Measurements from ENCODE around the gene GALNT14. TPM values are rescaled to one million over a fixed set of nuclear protein-coding genes. Genes with fewer than 3 reads are reported as not detected.

The GALNT14 gene
- total and polyA plus RNA-seq, 10 of the 15 experiments (the other 5 are each of a cell fraction or from before 2014, with no cell fraction given), result 3.7 to 17.8 (median 6.0) TPM

DNA sequence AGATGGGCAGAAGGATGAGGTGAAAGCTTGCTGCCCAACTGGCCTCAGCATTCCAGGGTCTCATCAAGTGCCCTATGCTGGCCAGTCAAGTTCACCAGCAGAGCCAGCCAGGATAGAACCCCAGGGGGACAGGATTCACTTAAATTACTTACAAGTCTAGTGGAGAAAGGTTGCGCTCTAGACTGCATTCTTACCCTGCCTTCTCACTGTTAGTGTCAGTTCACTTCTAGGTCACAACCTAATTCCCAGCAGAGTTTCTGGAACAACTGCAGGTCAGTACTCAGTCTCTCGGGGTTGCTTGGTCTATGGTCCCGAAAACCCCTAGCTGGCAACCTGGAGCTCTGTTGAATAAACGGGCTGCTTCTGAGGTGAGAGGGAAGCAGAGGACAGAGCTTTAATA is 32.9 kb upstream of the GALNT14 start:
- Histone ChIP-seq H3K4me1 (ENCODE audit: control insufficient read depth, insufficient read depth, low read length) (no peaks in the 10 kb centered on the region), H3K79me2 (ENCODE audit: control insufficient read depth, insufficient read depth, low read length) (no peaks in the 10 kb centered on the region), H3K36me3 (ENCODE audit: control insufficient read depth in 2 of 2, insufficient read depth in 2 of 2, low read length in 1 of 2) (no peaks in the 10 kb centered on the region), H2AFZ (ENCODE audit: control insufficient read depth, low read depth, low read length) (no peak overlapping the region), H3K9ac (ENCODE audit: control insufficient read depth, insufficient read depth, low read length) (no peak overlapping the region), H4K20me1 (ENCODE audit: control insufficient read depth, insufficient read depth) (no peaks in the 10 kb centered on the region), H3K27me3 (replicated peaks in 1 of 2; ENCODE audit: control insufficient read depth in 2 of 2, insufficient read depth in 2 of 2, low read length in 1 of 2) (no peaks in the 10 kb centered on the region), H3K9me3 (replicated peaks; ENCODE audit: control insufficient read depth, insufficient read depth, low read length) (no peaks in the 10 kb centered on the region), H3K4me2 (ENCODE audit: control insufficient read depth, insufficient read depth) (no peak overlapping the region), H3K27ac (ENCODE audit: control insufficient read depth, insufficient read depth) (no peak overlapping the region), H3K4me3 (no peak overlapping the region)
- ChIA-PET SMC1A (ENCODE audit: uncharacterized antibody, unreplicated experiment) (interaction anchor here (0.9 to 6.3 kb wide), 20 partner anchors 8 to 1006 kb away, joined by 3 to 71 read pairs (median 5); partner anchors contain the start of gene CAPN14), CTCF (interaction anchor here (0.7 to 9.0 kb wide), 23 partner anchors 10 to 1007 kb away, joined by 3 to 165 read pairs (median 11); partner anchors contain the start of gene GALNT14), RAD21 (ENCODE audit: unreplicated experiment) (interaction anchor here (0.6 to 5.8 kb wide), 11 partner anchors 9 to 1007 kb away, joined by 3 to 103 read pairs (median 7); partner anchors contain the start of gene GALNT14), POLR2A (interaction anchor here (1.0 kb wide), 1 partner anchor 146 kb away, joined by 3 read pairs; no protein-coding TSS in a partner anchor)
- ATAC-seq (peak; percentile 42), FAIRE-seq (no peak), DNase-seq (ENCODE audit: low read depth, low spot score) (no peak)
- no TSS peak for BruUV-seq (replicated peaks)
- whole genome bisulfite sequencing (ENCODE audit: insufficient coverage, insufficient replicate concordance, low lambda C conversion rate, missing lambda C conversion rate), result 18% methylated on average over 4 of the region's 4 CpGs
- intact Hi-C loops (cut with micrococcal nuclease; ENCODE audit: unreplicated experiment), result loop anchor here (5.0 kb wide), 1 partner anchor 86 kb away; no protein-coding TSS in a partner anchor
- TF ChIP-seq EZH2 (IDR thresholded peaks at IDR 0.05; ENCODE audit: borderline replicate concordance, control insufficient read depth, low read depth, low read length), result no peak
- TF ChIP-seq POLR2AphosphoS5 (IDR thresholded peaks at IDR 0.05; ENCODE audit: low read length), result no peak
- TF ChIP-seq SMAD5 (IDR thresholded peaks at IDR 0.05; ENCODE audit: low read depth), result no peak
- TF ChIP-seq CBX5 (IDR thresholded peaks at IDR 0.05; ENCODE audit: low read depth), result no peak
- no peak for TF ChIP-seq PRDM15 (CRISPR knock-in tag; IDR thresholded peaks at IDR 0.05)
- TF ChIP-seq ZNF217 (IDR thresholded peaks at IDR 0.05), result no peak
- TF ChIP-seq, protein P1, sequence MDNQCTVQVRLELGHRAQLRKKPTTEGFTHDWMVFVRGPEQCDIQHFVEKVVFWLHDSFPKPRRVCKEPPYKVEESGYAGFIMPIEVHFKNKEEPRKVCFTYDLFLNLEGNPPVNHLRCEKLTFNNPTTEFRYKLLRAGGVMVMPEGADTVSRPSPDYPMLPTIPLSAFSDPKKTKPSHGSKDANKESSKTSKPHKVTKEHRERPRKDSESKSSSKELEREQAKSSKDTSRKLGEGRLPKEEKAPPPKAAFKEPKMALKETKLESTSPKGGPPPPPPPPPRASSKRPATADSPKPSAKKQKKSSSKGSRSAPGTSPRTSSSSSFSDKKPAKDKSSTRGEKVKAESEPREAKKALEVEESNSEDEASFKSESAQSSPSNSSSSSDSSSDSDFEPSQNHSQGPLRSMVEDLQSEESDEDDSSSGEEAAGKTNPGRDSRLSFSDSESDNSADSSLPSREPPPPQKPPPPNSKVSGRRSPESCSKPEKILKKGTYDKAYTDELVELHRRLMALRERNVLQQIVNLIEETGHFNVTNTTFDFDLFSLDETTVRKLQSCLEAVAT (IDR thresholded peaks at IDR 0.05), result no peak
- TF ChIP-seq CEBPB (IDR thresholded peaks at IDR 0.05; ENCODE audit: borderline replicate concordance in 1 of 2, low read depth in 2 of 2, low read length in 2 of 2), result no peak
- no peak for TF ChIP-seq BRCA1 (IDR thresholded peaks at IDR 0.05; ENCODE audit: low read depth, low read length)
- TF ChIP-seq RUNX3 (IDR thresholded peaks at IDR 0.05; ENCODE audit: low read length), result no peak
- no peak for TF ChIP-seq ELK1 (IDR thresholded peaks at IDR 0.05; ENCODE audit: low read depth, low read length)
- no peak for TF ChIP-seq FOS (IDR thresholded peaks at IDR 0.05; ENCODE audit: borderline replicate concordance, extremely low read depth, insufficient read length)
- TF ChIP-seq WRNIP1 (IDR thresholded peaks at IDR 0.05; ENCODE audit: borderline replicate concordance, low read depth, low read length), result no peak
- TF ChIP-seq CHD1 (IDR thresholded peaks at IDR 0.05; ENCODE audit: low read depth, low read length), result no peak
- no peak for TF ChIP-seq RELB (IDR thresholded peaks at IDR 0.05; ENCODE audit: low read depth)
- no peak for TF ChIP-seq ZZZ3 (IDR thresholded peaks at IDR 0.05; ENCODE audit: control insufficient read depth, insufficient read length, low read depth)
- in situ Hi-C loops (cut with MboI), result loop anchor here (25.0 kb wide), 1 partner anchor 1009 kb away; no protein-coding TSS in a partner anchor
